Spleen (tissue), 3 donors: ENCODE results near the gene CUBN.

ENCODE experiments used
- POLR2A ChIP-seq, 3 donors: fragments of 450-650 bp; IDR thresholded peaks; one replicate each; pipeline ENCODE4 v1.5.1; 2017; ENCODE audit warnings: antibody characterized with exemption in 3 of 3, mild to moderate bottlenecking in 1 of 3
- POLR2AphosphoS5 ChIP-seq, 3 donors: sonication (generic); formaldehyde crosslinking; IDR thresholded peaks; one replicate each; pipeline ENCODE4 v1.5.1; 2017; ENCODE audit warnings: antibody characterized with exemption in 3 of 3

GRCh38 chr10:16845248-16845647 lies 284.4 kb downstream of the CUBN start:
- TF ChIP-seq POLR2A (IDR thresholded peaks at IDR 0.05) (no peak), POLR2AphosphoS5 (IDR thresholded peaks at IDR 0.05) (no peak)
